IMR-90 (cell line): ENCODE results near the gene TMEM33. TPM values are rescaled to one million over a fixed set of nuclear protein-coding genes. Genes with fewer than 3 reads are reported as not detected.

Experiments
- ATAC-seq: fragments of 200-7000 bp; cut with Tn5 transposase; 2 replicates; pipeline ENCODE4 v1.9.1; 2020; ENCODE audit warnings: low read depth, mild to moderate bottlenecking, moderate library complexity
- BruUV-seq: library from RNA; stranded (reverse); fragments of 400-500 nt; replicated peaks from 2 replicates; lab custom pipeline; 2021; lab: Mats Ljungman, UMichigan
- CTCF ChIA-PET: fragments of 300-600 bp; formaldehyde crosslinking; extraction: SDS; loops from one replicate; lab custom pipeline; 2021; ENCODE audit warnings: antibody characterized with exemption; lab: Yijun Ruan, JAX
- POLR2A ChIA-PET: fragments of 300-600 bp; sonication (Branson Sonifier 250); formaldehyde crosslinking; loops from one replicate; lab custom pipeline; 2022; ENCODE audit warnings: antibody characterized with exemption; ENCODE audit not compliant: unreplicated experiment; lab: Charles Lee
- DNase-seq: peaks from one replicate; pipeline ENCODE4 v3.0.0; 2013
- H2AFZ ChIP-seq: replicated peaks from 2 replicates; pipeline ENCODE3; 2013; ENCODE audit warnings: low read length, mild to moderate bottlenecking; ENCODE audit not compliant: poor library complexity
- H2AK5ac ChIP-seq: 2 replicates; pipeline ENCODE4 v1.6.1; 2013; ENCODE audit warnings: low read depth, low read length, inconsistent platforms
- H2AK9ac ChIP-seq: replicated peaks from 2 replicates; pipeline ENCODE3; 2013; ENCODE audit warnings: mild to moderate bottlenecking, low read depth, low read length, moderate library complexity; ENCODE audit not compliant: poor library complexity
- H2BK120ac ChIP-seq: 2 replicates; pipeline ENCODE4 v1.6.1; 2013; ENCODE audit warnings: low read depth, low read length, inconsistent platforms
- H2BK15ac ChIP-seq: 3 replicates; pipeline ENCODE4 v1.6.1; 2013; ENCODE audit warnings: low read depth, low read length, inconsistent platforms
- H2BK20ac ChIP-seq: 2 replicates; pipeline ENCODE4 v1.6.1; 2013; ENCODE audit warnings: low read depth, mild to moderate bottlenecking, inconsistent platforms, low read length, moderate library complexity
- H2BK5ac ChIP-seq: 2 replicates; pipeline ENCODE4 v1.6.1; 2013; ENCODE audit warnings: mild to moderate bottlenecking, low read depth, low read length, inconsistent platforms; ENCODE audit not compliant: poor library complexity, severe bottlenecking
- H3K14ac ChIP-seq: replicated peaks from 2 replicates; pipeline ENCODE4 v1.6.1; 2013; ENCODE audit warnings: low read depth, low read length, inconsistent platforms
- H3K18ac ChIP-seq: 2 replicates; pipeline ENCODE4 v1.6.1; 2013; ENCODE audit warnings: low read depth, low read length, control low read depth
- H3K23ac ChIP-seq: 2 replicates; pipeline ENCODE4 v1.6.1; 2013; ENCODE audit warnings: low read depth, low read length, inconsistent platforms
- H3K27ac ChIP-seq: 2 replicates; pipeline ENCODE4 v1.5.1; 2013; ENCODE audit warnings: mild to moderate bottlenecking, control low read depth, low read length; ENCODE audit not compliant: insufficient read depth
- H3K27me3 ChIP-seq: 2 replicates; pipeline ENCODE4 v1.6.1; 2013; ENCODE audit warnings: low read length; ENCODE audit not compliant: control insufficient read depth, insufficient read depth
- H3K36me3 ChIP-seq: 2 replicates; pipeline ENCODE4 v1.6.1; 2013; ENCODE audit warnings: low read length, mixed read lengths; ENCODE audit not compliant: control insufficient read depth, insufficient read depth
- H3K4ac ChIP-seq: 2 replicates; pipeline ENCODE4 v1.6.1; 2013; ENCODE audit warnings: low read depth, low read length, inconsistent platforms
- H3K4me1 ChIP-seq: 2 replicates; pipeline ENCODE4 v1.6.1; 2013; ENCODE audit warnings: low read length, mixed read lengths; ENCODE audit not compliant: control insufficient read depth, insufficient read depth
- H3K4me2 ChIP-seq: 2 replicates; pipeline ENCODE4 v1.6.1; 2013; ENCODE audit warnings: low read depth, mild to moderate bottlenecking, control low read depth, low read length, moderate library complexity
- H3K4me3 ChIP-seq: 2 replicates; pipeline ENCODE4 v1.5.1; 2013; ENCODE audit warnings: low read depth, mild to moderate bottlenecking, control low read depth, low read length, moderate library complexity; ENCODE audit not compliant: insufficient read depth
- H3K56ac ChIP-seq: 2 replicates; pipeline ENCODE4 v1.6.1; 2013; ENCODE audit warnings: low read length, inconsistent platforms; ENCODE audit not compliant: insufficient read depth; ENCODE audit errors: extremely low read depth
- H3K79me1 ChIP-seq, 2 experiments: 2 replicates each; pipeline ENCODE4 v1.6.1; 2013; ENCODE audit warnings: low read length in 2 of 2, inconsistent platforms in 1 of 2, low read depth in 1 of 2
- H3K9ac ChIP-seq: 2 replicates; pipeline ENCODE4 v1.6.1; 2013; ENCODE audit warnings: low read depth, low read length, control low read depth
- H3K9me1 ChIP-seq: 2 replicates; pipeline ENCODE4 v1.6.1; 2013; ENCODE audit warnings: low read length, inconsistent platforms; ENCODE audit not compliant: insufficient read depth
- H3K9me3 ChIP-seq: 2 replicates; pipeline ENCODE4 v1.6.1; 2013; ENCODE audit warnings: low read length; ENCODE audit not compliant: control insufficient read depth, insufficient read depth
- H4K20me1 ChIP-seq: 2 replicates; pipeline ENCODE4 v1.6.1; 2013; ENCODE audit warnings: low read length, inconsistent platforms; ENCODE audit not compliant: insufficient read depth
- H4K5ac ChIP-seq: 2 replicates; pipeline ENCODE4 v1.6.1; 2013; ENCODE audit warnings: mild to moderate bottlenecking, low read depth, low read length, control low read depth
- H4K8ac ChIP-seq, 2 experiments: 2 replicates each; pipeline ENCODE4 v1.6.1; 2013; ENCODE audit warnings: low read depth in 2 of 2, low read length in 2 of 2, control low read depth in 1 of 2, inconsistent platforms in 1 of 2
- H4K91ac ChIP-seq: 2 replicates; pipeline ENCODE4 v1.6.1; 2013; ENCODE audit warnings: low read depth, low read length, inconsistent platforms; ENCODE audit not compliant: insufficient read depth
- BHLHE40 ChIP-seq: fragments of 150-350 bp; IDR thresholded peaks from 2 replicates; pipeline ENCODE4 v1.6.1; 2016; ENCODE audit warnings: mild to moderate bottlenecking, low read depth, low read length
- CEBPB ChIP-seq: IDR thresholded peaks from 2 replicates; pipeline ENCODE4 v1.6.1; 2012; ENCODE audit warnings: low read depth, low read length, improper control_type of control experiment
- CHD1 ChIP-seq: IDR thresholded peaks from 2 replicates; pipeline ENCODE4 v1.6.1; 2012; ENCODE audit warnings: low read depth, low read length, improper control_type of control experiment
- CTCF ChIP-seq: conservative IDR thresholded peaks from 2 replicates; pipeline ENCODE4 v1.5.1; 2012; ENCODE audit warnings: mild to moderate bottlenecking, low read depth, low read length, improper control_type of control experiment
- ELK1 ChIP-seq: fragments of 150-350 bp; IDR thresholded peaks from 2 replicates; pipeline ENCODE4 v1.6.1; 2016; ENCODE audit warnings: low read depth, mild to moderate bottlenecking, low read length, moderate library complexity, borderline replicate concordance
- FOS ChIP-seq: fragments of 150-350 bp; IDR thresholded peaks from 2 replicates; pipeline ENCODE4 v1.6.1; 2016; ENCODE audit warnings: low read depth, low read length
- MAFK ChIP-seq: IDR thresholded peaks from 2 replicates; pipeline ENCODE4 v1.6.1; 2012; ENCODE audit warnings: low read depth, low read length, improper control_type of control experiment
- NFE2L2 ChIP-seq: fragments of 150-350 bp; IDR thresholded peaks from 2 replicates; pipeline ENCODE4 v1.6.1; 2016; ENCODE audit warnings: low read depth, mild to moderate bottlenecking, low read length
- RAD21 ChIP-seq: IDR thresholded peaks from 2 replicates; pipeline ENCODE4 v1.6.1; 2012; ENCODE audit warnings: low read length, improper control_type of control experiment
- RCOR1 ChIP-seq: IDR thresholded peaks from 2 replicates; pipeline ENCODE4 v1.6.1; 2012; ENCODE audit warnings: mild to moderate bottlenecking, low read length, improper control_type of control experiment; ENCODE audit not compliant: insufficient replicate concordance
- RFX5 ChIP-seq: IDR thresholded peaks from 2 replicates; pipeline ENCODE4 v1.8.0; 2012; ENCODE audit warnings: low read depth, mild to moderate bottlenecking, low read length, moderate library complexity
- SMC3 ChIP-seq: fragments of 150-350 bp; IDR thresholded peaks from 2 replicates; pipeline ENCODE4 v1.6.1; 2016; ENCODE audit warnings: low read depth, mild to moderate bottlenecking, antibody characterized with exemption, low read length, moderate library complexity
- USF2 ChIP-seq: fragments of 150-350 bp; IDR thresholded peaks from 2 replicates; pipeline ENCODE4 v1.6.1; 2017; ENCODE audit warnings: mild to moderate bottlenecking, antibody characterized with exemption, low read length, low read depth
- WGBS, 2 experiments: methylation state at CpG; one replicate each; pipeline versions ENCODE4 v1.1.5 to v1.1.7; 2013; ENCODE audit warnings: missing lambda C conversion rate in 2 of 2; ENCODE audit not compliant: insufficient read length in 1 of 2; ENCODE audit errors: extremely low coverage in 2 of 2; 5-methylcytosine and 5-hydroxymethylcytosine counted together
- dilution Hi-C: fragments of 300-500 bp; cut with HindIII; formaldehyde crosslinking; loops from one replicate; pipeline ENCODE4 v1.14.3; 2018; ENCODE audit warnings: low sequenced_read_pairs; ENCODE audit not compliant: unreplicated experiment
- in situ Hi-C: fragments of 300-500 bp; cut with MboI; formaldehyde crosslinking; loops from 3 replicates; pipeline ENCODE4 v1.14.3; 2019; ENCODE audit warnings: low sequenced_read_pairs, inconsistent platforms, mixed read lengths
- intact Hi-C: fragments of 100-400 bp; cut with micrococcal nuclease; formaldehyde crosslinking; loops from 2 replicates; pipeline ENCODE4 v1.10.0; 2022
- polyA plus RNA-seq, 3 experiments: library from polyadenylated mRNA; depleted of rRNA; stranded (reverse); fragments of >200 nt; gene quantifications; 2 replicates each; pipeline ENCODE4 v1.2.3, GENCODE V29; 2012; ENCODE audit warnings: low replicate concordance in 1 of 3
- total RNA-seq: library from RNA; depleted of rRNA; stranded (reverse); fragments of >200 nt; gene quantifications from 2 replicates; pipeline ENCODE4 v1.2.3, GENCODE V29; 2012

TMEM33 gene
- total and polyA plus RNA-seq, 2 of the 4 experiments (the other 2 are of a cell fraction): 23.6 to 45.5 TPM

GRCh38 chr4:41912546-41912945, 22.7 kb upstream of the TMEM33 start:
- Histone ChIP-seq H3K18ac (no peak overlapping the region), H3K9me3 (no peaks in the 10 kb centered on the region), H3K9ac (no peak overlapping the region), H2BK15ac (no peak overlapping the region), H3K23ac (no peak overlapping the region), H3K4me1 (no peaks in the 10 kb centered on the region), H3K9me1 (no peaks in the 10 kb centered on the region), H3K27me3 (no peaks in the 10 kb centered on the region), H2AK9ac (no peak overlapping the region), H2AK5ac (no peak overlapping the region), H3K79me1 (no peaks in the 10 kb centered on the region), H4K20me1 (no peaks in the 10 kb centered on the region), H4K8ac (no peak overlapping the region), H3K4me2 (no peak overlapping the region), H3K14ac (no peak overlapping the region), H3K56ac (no peak overlapping the region), H3K27ac (no peak overlapping the region), H2BK5ac (no peak overlapping the region), H2AFZ (no peak overlapping the region), H2BK20ac (no peak overlapping the region), H3K36me3 (no peaks in the 10 kb centered on the region), H3K4ac (no peak overlapping the region), H2BK120ac (no peak overlapping the region), H4K91ac (no peak overlapping the region), H3K4me3 (no peak overlapping the region), H4K5ac (no peak overlapping the region)
- no peak for DNase-seq
- ATAC-seq: no peak
- dilution Hi-C loops: no loop called here
- ChIA-PET CTCF (no interaction called here), POLR2A (no interaction called here)
- TF ChIP-seq SMC3: no peak
- TF ChIP-seq CTCF: no peak
- TF ChIP-seq MAFK: no peak
- TF ChIP-seq CEBPB: no peak
- TF ChIP-seq FOS: no peak
- no peak for TF ChIP-seq RCOR1
- TF ChIP-seq ELK1: no peak
- no peak for TF ChIP-seq RAD21
- TF ChIP-seq USF2: no peak
- TF ChIP-seq RFX5: no peak
- TF ChIP-seq NFE2L2: no peak
- TF ChIP-seq BHLHE40: no peak
- TF ChIP-seq CHD1: no peak
- no TSS peak for BruUV-seq
- WGBS, 2 experiments: no CpG with 5 or more reads among the region's 5 CpGs
- intact Hi-C loops: no loop called here
- in situ Hi-C loops: no loop called here
